Osteoblast (primary cell): ENCODE data around the gene RRAS2. TPM values are rescaled to one million over a fixed set of nuclear protein-coding genes. Genes with fewer than 3 reads are reported as not detected.

Experiments used
- DNase-seq: peaks from one replicate; pipeline ENCODE4 v3.0.0; 2011; ENCODE audit warnings: low spot score, mixed read lengths; ENCODE audit not compliant: insufficient read length; ENCODE audit errors: missing footprints
- H2AFZ ChIP-seq: 2 replicates; pipeline ENCODE4 v1.6.0; 2011; ENCODE audit warnings: mild to moderate bottlenecking, low read length
- H3K27ac ChIP-seq: 2 replicates; pipeline ENCODE4 v1.5.1; 2011; ENCODE audit warnings: mild to moderate bottlenecking, low read depth, low read length, moderate library complexity
- H3K27me3 ChIP-seq: 2 replicates; pipeline ENCODE4 v1.6.0; 2012; ENCODE audit warnings: mild to moderate bottlenecking, control low read depth, inconsistent platforms, low read length, moderate library complexity; ENCODE audit not compliant: insufficient read depth
- H3K36me3 ChIP-seq: 2 replicates; pipeline ENCODE4 v1.5.1; 2011; ENCODE audit warnings: mild to moderate bottlenecking, low read length, control low read depth, moderate library complexity; ENCODE audit not compliant: insufficient read depth
- H3K4me1 ChIP-seq: 2 replicates; pipeline ENCODE4 v1.5.1; 2011; ENCODE audit warnings: mild to moderate bottlenecking, low read length, control low read depth, moderate library complexity; ENCODE audit not compliant: insufficient read depth
- H3K4me2 ChIP-seq: 2 replicates; pipeline ENCODE4 v1.6.0; 2011; ENCODE audit warnings: mild to moderate bottlenecking, low read length; ENCODE audit not compliant: insufficient read depth
- H3K4me3 ChIP-seq: fragments of 200-600 bp; sonication (generic); 3 replicates; pipeline ENCODE4 v1.5.1; 2012; ENCODE audit warnings: mild to moderate bottlenecking, low read length, inconsistent platforms; ENCODE audit not compliant: insufficient read depth
- H3K79me2 ChIP-seq: 2 replicates; pipeline ENCODE4 v1.6.0; 2012; ENCODE audit warnings: mild to moderate bottlenecking, low read length, control low read depth, inconsistent platforms; ENCODE audit not compliant: insufficient read depth
- H3K9me3 ChIP-seq: 2 replicates; pipeline ENCODE4 v1.5.1; 2011; ENCODE audit warnings: low read depth, low read length, control low read depth
- H4K20me1 ChIP-seq: 2 replicates; pipeline ENCODE4 v1.6.0; 2012; ENCODE audit warnings: mild to moderate bottlenecking, low read length, control low read depth; ENCODE audit not compliant: insufficient read depth
- total RNA-seq: library from RNA; depleted of rRNA; stranded (reverse); fragments of >200 nt; gene quantifications from 2 replicates; pipeline ENCODE4 v1.2.3, GENCODE V29; 2012
- TF ChIP-seq, protein P1 (sequence below): IDR thresholded peaks from 2 replicates; pipeline ENCODE4 v1.5.1; 2011; ENCODE audit warnings: mild to moderate bottlenecking, low read depth, low read length, moderate library complexity; ENCODE audit errors: extremely low read depth

The RRAS2 gene
- total RNA-seq, 1 donor: 101 TPM

DNA sequence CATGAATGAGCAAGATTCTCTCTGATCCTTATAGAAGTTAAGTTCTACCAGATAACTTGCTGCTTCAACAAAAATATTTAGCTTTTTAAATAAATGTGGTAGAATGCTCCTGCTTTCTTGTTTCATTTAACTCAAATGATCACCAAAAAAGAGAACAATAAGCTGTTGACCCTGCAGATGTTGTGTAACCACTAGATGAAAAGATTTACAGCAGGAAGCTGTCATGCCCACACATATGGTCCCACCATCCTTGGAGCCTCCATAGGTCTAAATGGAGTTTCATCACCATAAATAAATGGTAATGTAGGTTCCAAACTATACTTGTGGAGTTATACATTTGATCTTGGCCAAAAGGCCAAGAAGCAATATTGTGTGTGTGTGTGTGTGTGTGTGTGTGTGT, 118.8 kb downstream of the RRAS2 start:
- Histone ChIP-seq H3K79me2 (no peaks in the 10 kb centered on the region), H2AFZ (no peak overlapping the region), H3K36me3 (no peaks in the 10 kb centered on the region), H3K4me1 (no peaks in the 10 kb centered on the region), H3K27ac (no peak overlapping the region), H3K4me2 (no peak overlapping the region), H4K20me1 (no peaks in the 10 kb centered on the region), H3K4me3 (no peak overlapping the region), H3K9me3 (no peaks in the 10 kb centered on the region), H3K27me3 (peaks cover 6% of the 10 kb centered on the region)
- no peak for DNase-seq
- TF ChIP-seq, protein P1, sequence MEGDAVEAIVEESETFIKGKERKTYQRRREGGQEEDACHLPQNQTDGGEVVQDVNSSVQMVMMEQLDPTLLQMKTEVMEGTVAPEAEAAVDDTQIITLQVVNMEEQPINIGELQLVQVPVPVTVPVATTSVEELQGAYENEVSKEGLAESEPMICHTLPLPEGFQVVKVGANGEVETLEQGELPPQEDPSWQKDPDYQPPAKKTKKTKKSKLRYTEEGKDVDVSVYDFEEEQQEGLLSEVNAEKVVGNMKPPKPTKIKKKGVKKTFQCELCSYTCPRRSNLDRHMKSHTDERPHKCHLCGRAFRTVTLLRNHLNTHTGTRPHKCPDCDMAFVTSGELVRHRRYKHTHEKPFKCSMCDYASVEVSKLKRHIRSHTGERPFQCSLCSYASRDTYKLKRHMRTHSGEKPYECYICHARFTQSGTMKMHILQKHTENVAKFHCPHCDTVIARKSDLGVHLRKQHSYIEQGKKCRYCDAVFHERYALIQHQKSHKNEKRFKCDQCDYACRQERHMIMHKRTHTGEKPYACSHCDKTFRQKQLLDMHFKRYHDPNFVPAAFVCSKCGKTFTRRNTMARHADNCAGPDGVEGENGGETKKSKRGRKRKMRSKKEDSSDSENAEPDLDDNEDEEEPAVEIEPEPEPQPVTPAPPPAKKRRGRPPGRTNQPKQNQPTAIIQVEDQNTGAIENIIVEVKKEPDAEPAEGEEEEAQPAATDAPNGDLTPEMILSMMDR: no peak

DNA sequence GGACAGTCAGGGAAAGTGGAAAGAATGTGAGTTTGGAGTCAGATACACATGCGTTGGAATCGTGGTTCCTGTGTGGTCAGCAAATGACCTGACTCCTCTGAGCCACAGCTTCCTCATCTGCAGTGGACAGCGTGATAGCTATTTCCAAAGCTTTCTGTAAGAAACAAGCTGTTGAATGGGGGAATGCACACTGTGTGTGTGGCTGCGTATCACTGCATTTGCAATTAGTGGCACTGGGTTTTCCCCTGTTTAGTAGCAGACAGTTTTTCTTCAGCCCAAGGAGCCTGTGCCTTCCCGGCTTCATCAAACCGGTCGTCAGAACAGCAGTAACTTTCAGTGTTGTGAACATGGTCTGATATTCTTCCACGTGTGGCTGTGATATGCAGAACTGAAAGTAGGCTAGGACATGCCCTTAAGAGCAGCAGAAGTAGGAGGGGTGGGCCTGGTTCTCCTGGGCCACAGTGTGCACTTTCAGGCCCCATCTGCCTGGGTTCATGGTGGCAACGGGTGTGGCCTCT, 121.5 kb downstream of the RRAS2 start:
- Histone ChIP-seq H3K79me2 (no peaks in the 10 kb centered on the region), H2AFZ (no peak overlapping the region), H3K4me3 (no peak overlapping the region), H3K36me3 (no peaks in the 10 kb centered on the region), H3K4me1 (no peaks in the 10 kb centered on the region), H3K9me3 (no peaks in the 10 kb centered on the region), H3K27ac (no peak overlapping the region), H4K20me1 (no peaks in the 10 kb centered on the region), H3K4me2 (no peak overlapping the region), H3K27me3 (peaks cover 9% of the 10 kb centered on the region)
- DNase-seq: no peak
- TF ChIP-seq, protein P1: no peak

DNA sequence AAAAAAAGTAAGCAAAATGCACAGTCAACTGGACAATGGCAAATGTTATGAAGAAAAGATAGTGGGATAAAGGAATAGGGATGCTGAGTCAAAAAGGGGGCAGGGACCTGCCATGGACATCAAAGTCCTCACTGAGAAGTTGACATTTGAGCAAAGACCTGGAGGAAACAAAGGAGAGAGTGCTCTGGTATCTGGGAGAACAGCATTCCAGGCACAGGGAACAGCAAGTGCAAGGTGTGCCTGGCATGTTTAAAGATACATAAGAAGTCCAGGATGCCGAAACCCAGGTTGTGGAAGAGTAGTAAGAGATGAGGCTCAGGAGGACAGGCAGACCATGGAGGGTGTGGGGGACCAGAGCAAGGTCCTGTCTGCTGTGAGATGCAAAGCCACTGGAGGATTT, 123.3 kb downstream of the RRAS2 start:
- Histone ChIP-seq H4K20me1 (no peaks in the 10 kb centered on the region), H2AFZ (no peak overlapping the region), H3K27me3 (peaks cover 9% of the 10 kb centered on the region), H3K4me1 (no peaks in the 10 kb centered on the region), H3K36me3 (no peaks in the 10 kb centered on the region), H3K9me3 (no peaks in the 10 kb centered on the region), H3K79me2 (no peaks in the 10 kb centered on the region), H3K4me2 (no peak overlapping the region), H3K27ac (no peak overlapping the region), H3K4me3 (no peak overlapping the region)
- TF ChIP-seq, protein P1: no peak
- no peak for DNase-seq

- no peak overlapping the region for H3K27ac ChIP-seq
- peak; percentile 46 for DNase-seq
- no peaks in the 10 kb centered on the region for H3K36me3 ChIP-seq
- no peak overlapping the region for H2AFZ ChIP-seq
- H4K20me1 ChIP-seq: no peaks in the 10 kb centered on the region
- H3K9me3 ChIP-seq: no peaks in the 10 kb centered on the region
- no peaks in the 10 kb centered on the region for H3K4me1 ChIP-seq
- H3K4me3 ChIP-seq: no peak overlapping the region
- TF ChIP-seq, protein P1: no peak
- H3K79me2 ChIP-seq: no peaks in the 10 kb centered on the region
- peaks cover 9% of the 10 kb centered on the region for H3K27me3 ChIP-seq
- H3K4me2 ChIP-seq: no peak overlapping the region
Measured at GRCh38 chr11:14234446-14234845, 124.5 kb downstream of the RRAS2 start.
